HG03342 (cell line): ENCODE results near the gene WDR75.
"Not testable (repeated sequence)": the region's sequence is repeated elsewhere in the genome, so short reads cannot be mapped to it uniquely, and the experiment has no call there.

Experiments
- ATAC-seq: cut with Tn5 transposase; IDR thresholded peaks from one replicate; pipeline ENCODE4 v1.9.1; 2021; ENCODE audit warnings: mild to moderate bottlenecking, moderate library complexity; ENCODE audit not compliant: unreplicated experiment

Gene WDR75

GRCh38 chr2:189440947-189441708, at the start of gene WDR75:
Gene WDR75, plus strand, starts transcription at chr2:189441474. Its CDS starts 19 bp downstream, at chr2:189441493.
- ATAC-seq: peak; percentile 82

GRCh38 chr2:189393440-189394111, 47.7 kb upstream of the WDR75 start:
- no peak for ATAC-seq

- no peak for ATAC-seq
Observed at GRCh38 chr2:189394525-189394924, 46.7 kb upstream of the WDR75 start.

- ATAC-seq: no peak
Observed at GRCh38 chr2:189402932-189403331, 38.3 kb upstream of the WDR75 start.

GRCh38 chr2:189406586-189407233, 34.6 kb upstream of the WDR75 start:
- no peak for ATAC-seq

- ATAC-seq: no peak
Observed at GRCh38 chr2:189407281-189408209, 33.7 kb upstream of the WDR75 start.

- ATAC-seq: no peak
Observed at GRCh38 chr2:189408294-189408693, 33.0 kb upstream of the WDR75 start.

GRCh38 chr2:189409131-189409530, 32.1 kb upstream of the WDR75 start:
- no peak for ATAC-seq

- no peak for ATAC-seq
Observed at GRCh38 chr2:189409647-189410046, 31.6 kb upstream of the WDR75 start.

GRCh38 chr2:189411860-189412259, 29.4 kb upstream of the WDR75 start:
- no peak for ATAC-seq

GRCh38 chr2:189412330-189412953, 28.8 kb upstream of the WDR75 start:
- ATAC-seq: peak; percentile 74

GRCh38 chr2:189413249-189413648, 28.0 kb upstream of the WDR75 start:
- no peak for ATAC-seq

GRCh38 chr2:189421644-189422043, 19.6 kb upstream of the WDR75 start:
- no peak for ATAC-seq

- ATAC-seq: no peak
Observed at GRCh38 chr2:189424961-189425360, 16.3 kb upstream of the WDR75 start.

GRCh38 chr2:189425676-189426075, 15.6 kb upstream of the WDR75 start:
- no peak for ATAC-seq

- ATAC-seq: no peak
Observed at GRCh38 chr2:189426886-189427285, 14.4 kb upstream of the WDR75 start.

GRCh38 chr2:189427872-189428271, 13.4 kb upstream of the WDR75 start:
- no peak for ATAC-seq

- ATAC-seq: not testable (repeated sequence)
Observed at GRCh38 chr2:189430448-189430847, 10.8 kb upstream of the WDR75 start.

GRCh38 chr2:189435803-189436202, 5.5 kb upstream of the WDR75 start:
- ATAC-seq: not testable (repeated sequence)

GRCh38 chr2:189437926-189438325, 3.3 kb upstream of the WDR75 start:
- ATAC-seq: no peak
